IPS-18a (cell line): ENCODE results near the gene INTS7.
"Not testable (repeated sequence)": the region's sequence is repeated elsewhere in the genome, so short reads cannot be mapped to it uniquely, and the experiment has no call there.

Source experiments
- H3K27ac ChIP-seq: one replicate; pipeline ENCODE4 v1.5.1; 2013; ENCODE audit warnings: low read length
- H3K27me3 ChIP-seq: one replicate; pipeline ENCODE4 v1.6.1; 2013; ENCODE audit warnings: mild to moderate bottlenecking, low read length; ENCODE audit not compliant: control insufficient read depth, insufficient read depth
- H3K36me3 ChIP-seq: one replicate; pipeline ENCODE4 v1.6.1; 2013; ENCODE audit warnings: low read depth, low read length; ENCODE audit not compliant: control insufficient read depth
- H3K4me1 ChIP-seq: one replicate; pipeline ENCODE4 v1.6.1; 2013; ENCODE audit warnings: low read depth, low read length; ENCODE audit not compliant: control insufficient read depth
- H3K4me3 ChIP-seq: one replicate; pipeline ENCODE4 v1.5.1; 2013; ENCODE audit warnings: low read length
- H3K9ac ChIP-seq: one replicate; pipeline ENCODE4 v1.6.1; 2013; ENCODE audit warnings: mild to moderate bottlenecking, low read length, moderate library complexity
- H3K9me3 ChIP-seq: one replicate; pipeline ENCODE4 v1.6.1; 2013; ENCODE audit warnings: low read depth, low read length; ENCODE audit not compliant: control insufficient read depth

Gene INTS7

GRCh38 chr1:212004895-212005608, 30.3 kb downstream of the INTS7 start:
- Histone ChIP-seq H3K36me3 (peaks cover 22% of the 10 kb centered on the region), H3K4me1 (no peaks in the 10 kb centered on the region), H3K9me3 (no peaks in the 10 kb centered on the region), H3K27me3 (no peaks in the 10 kb centered on the region), H3K4me3 (no peak overlapping the region), H3K27ac (no peak overlapping the region), H3K9ac (no peak overlapping the region)

- no peaks in the 10 kb centered on the region for H3K9me3 ChIP-seq
- H3K27me3 ChIP-seq = no peaks in the 10 kb centered on the region
- no peaks in the 10 kb centered on the region for H3K4me1 ChIP-seq
- peaks cover 25% of the 10 kb centered on the region for H3K36me3 ChIP-seq
- H3K9ac ChIP-seq = no peak overlapping the region
- no peak overlapping the region for H3K4me3 ChIP-seq
- no peak overlapping the region for H3K27ac ChIP-seq
These were observed 32.8 kb downstream of the INTS7 start for GRCh38 chr1:212002536-212002935.

GRCh38 chr1:211997426-211997825, 37.9 kb downstream of the INTS7 start:
- not testable (repeated sequence) for H3K4me3 ChIP-seq, H3K27me3 ChIP-seq

GRCh38 chr1:211991695-211992094, 43.7 kb downstream of the INTS7 start:
- Histone ChIP-seq H3K27ac (no peak overlapping the region), H3K36me3 (peaks cover 7% of the 10 kb centered on the region), H3K27me3 (no peaks in the 10 kb centered on the region), H3K4me3 (no peak overlapping the region), H3K9me3 (no peaks in the 10 kb centered on the region), H3K4me1 (no peaks in the 10 kb centered on the region), H3K9ac (no peak overlapping the region)

More at GRCh38 chr1:211997426-211997825, 37.9 kb downstream of the INTS7 start:
- not testable (repeated sequence) for H3K36me3 ChIP-seq, H3K9me3 ChIP-seq, H3K27ac ChIP-seq, H3K9ac ChIP-seq, H3K4me1 ChIP-seq

GRCh38 chr1:211986628-211987254, 48.6 kb downstream of the INTS7 start:
- no peak overlapping the region for H3K27ac ChIP-seq
- H3K36me3 ChIP-seq = peaks cover 12% of the 10 kb centered on the region
- no peak overlapping the region for H3K4me3 ChIP-seq
- H3K9me3 ChIP-seq = no peaks in the 10 kb centered on the region
- no peaks in the 10 kb centered on the region for H3K4me1 ChIP-seq
- H3K27me3 ChIP-seq = no peaks in the 10 kb centered on the region
- H3K9ac ChIP-seq = no peak overlapping the region

DNA sequence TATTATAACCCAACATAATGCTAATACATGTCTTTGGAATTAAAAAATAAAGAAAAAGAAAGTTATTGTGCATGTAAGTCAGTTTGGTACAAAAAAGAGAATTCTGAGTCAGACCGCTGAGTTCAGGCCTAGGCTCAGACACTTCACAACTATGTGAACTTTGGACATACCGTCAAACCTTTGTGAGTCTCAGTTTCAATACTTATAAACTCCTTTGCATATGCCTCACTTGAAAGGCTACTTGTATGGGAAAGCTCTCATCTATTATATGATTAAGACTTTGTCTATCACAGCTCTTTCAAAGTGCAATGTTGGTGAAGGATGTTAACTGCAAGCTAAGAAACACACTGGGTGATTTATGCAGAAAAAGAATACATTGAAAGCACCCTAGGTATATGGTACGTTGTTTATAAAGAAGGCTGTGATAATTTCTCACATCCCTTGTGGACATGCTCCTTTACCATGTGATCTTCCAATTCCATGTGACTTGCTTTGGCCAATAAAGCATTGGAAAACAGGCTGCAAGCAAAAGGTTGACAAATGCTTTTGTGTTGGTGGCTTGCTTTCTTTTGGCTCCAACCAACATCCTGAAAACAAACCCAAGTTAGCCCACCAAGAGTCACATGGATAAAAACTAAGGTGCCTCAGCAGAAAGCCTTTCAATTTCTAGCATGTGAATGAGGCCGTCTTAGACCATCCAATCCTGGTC, 49.6 kb downstream of the INTS7 start:
- peaks cover 12% of the 10 kb centered on the region for H3K36me3 ChIP-seq
- no peaks in the 10 kb centered on the region for H3K27me3 ChIP-seq
- no peaks in the 10 kb centered on the region for H3K4me1 ChIP-seq
- H3K27ac ChIP-seq = no peak overlapping the region
- no peaks in the 10 kb centered on the region for H3K9me3 ChIP-seq
- no peak overlapping the region for H3K4me3 ChIP-seq
- no peak overlapping the region for H3K9ac ChIP-seq

- Histone ChIP-seq H3K9me3 (no peaks in the 10 kb centered on the region), H3K27ac (no peak overlapping the region), H3K4me3 (no peak overlapping the region), H3K9ac (no peak overlapping the region), H3K36me3 (peaks cover 24% of the 10 kb centered on the region), H3K4me1 (peaks cover 2% of the 10 kb centered on the region), H3K27me3 (no peaks in the 10 kb centered on the region)
These were observed 56.8 kb downstream of the INTS7 start for GRCh38 chr1:211978596-211978995.

DNA sequence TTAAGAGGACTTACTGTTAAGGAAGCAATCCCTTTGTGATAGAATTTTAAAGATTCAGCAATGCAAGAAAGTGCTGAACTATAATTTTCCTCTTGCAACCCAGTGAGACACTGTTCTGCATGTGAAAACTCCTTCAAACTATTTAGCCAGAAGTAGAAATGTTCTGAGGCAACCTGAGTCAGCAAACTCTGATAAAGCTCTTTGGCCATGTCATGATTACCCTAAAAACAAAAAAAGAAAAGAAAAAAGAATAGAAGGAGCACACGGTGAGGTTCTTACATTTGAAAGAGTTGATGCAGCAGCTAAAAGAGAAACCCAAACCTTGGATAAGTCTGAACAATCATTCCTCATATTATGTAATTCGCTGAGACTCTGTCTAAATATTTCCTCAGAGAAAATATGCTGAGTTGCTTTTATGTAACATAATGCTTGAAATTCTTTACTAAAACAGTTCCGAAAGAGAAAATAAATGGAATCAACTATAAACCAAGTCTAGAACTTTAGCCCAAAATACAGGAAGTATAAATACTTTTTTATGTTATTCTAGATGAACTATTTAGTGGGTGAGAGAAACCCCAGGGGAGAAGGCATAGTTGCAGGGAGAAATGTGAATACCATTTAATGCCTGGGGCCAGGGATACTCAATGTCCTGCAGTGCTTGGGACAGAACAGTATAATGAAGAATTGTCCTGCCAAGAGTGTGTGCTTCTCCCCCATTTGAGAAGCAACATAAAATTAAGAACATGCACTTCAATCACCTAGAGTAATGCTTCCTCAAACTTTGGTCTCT, 60.0 kb downstream of the INTS7 start:
- Histone ChIP-seq H3K36me3 (peaks cover 24% of the 10 kb centered on the region), H3K27ac (no peak overlapping the region), H3K9me3 (no peaks in the 10 kb centered on the region), H3K27me3 (no peaks in the 10 kb centered on the region), H3K9ac (no peak overlapping the region), H3K4me3 (no peak overlapping the region), H3K4me1 (peaks cover 2% of the 10 kb centered on the region)

DNA sequence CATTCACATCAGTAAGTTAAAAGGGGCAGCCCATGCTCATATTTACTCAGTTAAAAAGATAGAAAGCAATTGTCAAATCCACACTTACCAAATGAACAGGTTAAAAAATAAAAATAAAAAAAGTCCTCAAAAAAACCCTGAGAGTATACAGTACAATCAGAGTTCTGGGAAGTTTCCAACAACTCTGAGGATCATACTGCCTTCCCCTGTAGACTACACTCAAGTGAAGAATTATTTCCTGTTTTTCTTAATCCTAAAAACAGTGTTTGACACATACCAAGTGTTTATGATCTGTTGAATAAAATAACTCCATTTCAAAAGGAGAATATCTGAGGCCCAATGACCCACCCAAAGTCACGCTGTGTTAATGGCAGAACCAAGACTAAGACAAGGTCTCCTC, 61.8 kb downstream of the INTS7 start:
- Histone ChIP-seq H3K9ac (no peak overlapping the region), H3K36me3 (peaks cover 19% of the 10 kb centered on the region), H3K27ac (no peak overlapping the region), H3K4me1 (peaks cover 2% of the 10 kb centered on the region), H3K27me3 (no peaks in the 10 kb centered on the region), H3K9me3 (no peaks in the 10 kb centered on the region), H3K4me3 (no peak overlapping the region)

DNA sequence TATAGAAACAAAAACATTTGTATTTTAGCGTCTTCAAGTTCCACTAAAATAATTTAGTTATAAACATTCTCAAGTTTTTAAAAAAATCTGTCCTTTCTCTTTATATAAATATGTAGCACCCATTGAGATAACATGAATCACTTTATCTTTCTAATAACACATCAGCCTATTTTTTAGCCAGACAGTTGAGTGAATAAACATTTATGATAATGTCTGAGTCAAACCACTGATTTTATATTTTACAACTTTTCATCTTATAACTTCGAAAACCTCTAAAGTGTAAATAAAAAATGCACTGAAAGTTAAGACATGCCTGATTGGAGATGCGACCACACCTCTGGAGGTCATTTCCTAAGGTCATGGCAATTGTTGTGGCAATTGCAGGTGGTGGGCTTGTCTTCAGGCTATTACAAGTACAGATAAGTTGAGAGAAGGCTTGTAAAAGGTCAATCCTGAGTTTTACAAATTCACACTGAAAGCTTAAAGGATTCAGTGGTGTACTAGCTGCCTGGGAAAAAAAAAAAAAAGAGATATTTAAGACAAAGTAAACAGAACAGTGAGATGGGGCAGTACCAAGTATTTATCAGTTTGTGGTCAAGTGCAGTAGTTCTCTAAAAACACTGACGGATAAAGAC, 67.0 kb downstream of the INTS7 start:
- no peak overlapping the region for H3K27ac ChIP-seq
- H3K27me3 ChIP-seq = no peaks in the 10 kb centered on the region
- no peak overlapping the region for H3K9ac ChIP-seq
- peaks cover 14% of the 10 kb centered on the region for H3K36me3 ChIP-seq
- H3K9me3 ChIP-seq = no peaks in the 10 kb centered on the region
- no peaks in the 10 kb centered on the region for H3K4me1 ChIP-seq
- H3K4me3 ChIP-seq = no peak overlapping the region

DNA sequence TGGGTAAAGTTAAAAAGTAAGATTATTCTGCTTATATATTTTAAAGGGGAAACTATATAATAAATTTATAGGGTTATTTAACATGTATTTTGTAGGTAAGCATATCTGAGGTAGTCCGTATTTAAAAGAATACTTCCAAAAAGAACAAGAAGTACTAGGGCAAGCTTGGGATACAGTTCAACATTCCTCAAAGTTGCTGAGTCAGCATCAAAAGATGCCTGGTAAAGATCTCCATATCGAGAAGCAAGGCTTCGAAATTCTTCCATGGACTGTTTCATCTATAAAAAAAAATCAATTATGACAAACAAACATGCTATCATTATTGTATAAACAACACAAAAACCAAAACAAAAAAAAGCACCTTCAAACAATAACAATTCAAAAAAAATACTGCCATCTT, 67.7 kb downstream of the INTS7 start:
- no peak overlapping the region for H3K4me3 ChIP-seq
- no peak overlapping the region for H3K27ac ChIP-seq
- H3K9ac ChIP-seq = no peak overlapping the region
- no peaks in the 10 kb centered on the region for H3K4me1 ChIP-seq
- H3K27me3 ChIP-seq = no peaks in the 10 kb centered on the region
- H3K36me3 ChIP-seq = peaks cover 14% of the 10 kb centered on the region
- no peaks in the 10 kb centered on the region for H3K9me3 ChIP-seq
